SK-N-SH treated with all-trans-retinoic acid at 6 μM for 48 hours (cell line): ENCODE data around the gene NCMAP.
"Not testable (repeated sequence)": the region's sequence is repeated elsewhere in the genome, so short reads cannot be mapped to it uniquely, and the experiment has no call there.

Experiments used
- GLIS3 ChIP-seq: fragments of 250-450 bp; sonication (Bioruptor Pico); IDR thresholded peaks from 2 replicates; pipeline ENCODE4 v1.5.0; 2020; ENCODE audit warnings: mild to moderate bottlenecking, moderate library complexity
- RARB ChIP-seq: fragments of 250-450 bp; sonication (Bioruptor Pico); IDR thresholded peaks from 2 replicates; pipeline ENCODE4 v1.8.0; 2021; ENCODE audit warnings: mild to moderate bottlenecking, moderate library complexity
- ZFP3 ChIP-seq: fragments of 250-450 bp; sonication (Bioruptor Pico); IDR thresholded peaks from 2 replicates; pipeline ENCODE4 v1.5.0; 2020; ENCODE audit warnings: mild to moderate bottlenecking, moderate library complexity
- ZFP30 ChIP-seq: fragments of 450-650 bp; formaldehyde crosslinking; IDR thresholded peaks from 2 replicates; pipeline ENCODE4 v1.5.0; 2022; ENCODE audit warnings: mild to moderate bottlenecking, moderate library complexity
- TF ChIP-seq, protein P1 (sequence below): fragments of 250-450 bp; sonication (Bioruptor Pico); IDR thresholded peaks from 2 replicates; pipeline ENCODE4 v1.5.1; 2021; ENCODE audit warnings: mild to moderate bottlenecking, moderate library complexity
- TF ChIP-seq, protein P2 (sequence below): fragments of 250-450 bp; sonication (Bioruptor Pico); IDR thresholded peaks from 2 replicates; pipeline ENCODE4 v1.5.0; 2020; ENCODE audit warnings: mild to moderate bottlenecking, moderate library complexity

DNA sequence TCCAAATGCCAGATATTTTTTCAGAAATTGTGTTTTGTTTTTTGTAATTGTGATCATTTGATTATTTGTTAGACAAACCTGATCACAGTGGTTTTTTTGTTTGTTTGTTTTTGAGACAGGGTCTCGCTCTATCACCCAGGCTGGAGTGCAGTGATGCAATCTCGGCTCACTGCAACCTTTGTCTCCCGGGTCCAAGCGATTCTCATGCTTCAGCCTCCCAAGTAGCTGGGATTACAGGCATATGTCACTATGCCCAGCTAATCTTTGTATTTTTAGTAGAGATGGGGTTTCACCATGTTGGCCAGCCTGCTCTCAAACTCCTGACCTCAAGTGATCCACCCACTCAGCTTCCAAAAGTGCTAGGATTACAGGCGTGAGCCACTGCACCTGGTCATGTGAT lies 6.7 kb upstream of the NCMAP start:
- TF ChIP-seq, protein P1, sequence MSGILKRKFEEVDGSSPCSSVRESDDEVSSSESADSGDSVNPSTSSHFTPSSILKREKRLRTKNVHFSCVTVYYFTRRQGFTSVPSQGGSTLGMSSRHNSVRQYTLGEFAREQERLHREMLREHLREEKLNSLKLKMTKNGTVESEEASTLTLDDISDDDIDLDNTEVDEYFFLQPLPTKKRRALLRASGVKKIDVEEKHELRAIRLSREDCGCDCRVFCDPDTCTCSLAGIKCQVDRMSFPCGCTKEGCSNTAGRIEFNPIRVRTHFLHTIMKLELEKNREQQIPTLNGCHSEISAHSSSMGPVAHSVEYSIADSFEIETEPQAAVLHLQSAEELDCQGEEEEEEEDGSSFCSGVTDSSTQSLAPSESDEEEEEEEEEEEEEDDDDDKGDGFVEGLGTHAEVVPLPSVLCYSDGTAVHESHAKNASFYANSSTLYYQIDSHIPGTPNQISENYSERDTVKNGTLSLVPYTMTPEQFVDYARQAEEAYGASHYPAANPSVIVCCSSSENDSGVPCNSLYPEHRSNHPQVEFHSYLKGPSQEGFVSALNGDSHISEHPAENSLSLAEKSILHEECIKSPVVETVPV (CRISPR knock-in tag), result not testable (repeated sequence)
- TF ChIP-seq GLIS3 (CRISPR knock-in tag); ZFP3 (CRISPR knock-in tag); ZFP30; RARB (CRISPR knock-in tag): not testable (repeated sequence)
- TF ChIP-seq, protein P2, sequence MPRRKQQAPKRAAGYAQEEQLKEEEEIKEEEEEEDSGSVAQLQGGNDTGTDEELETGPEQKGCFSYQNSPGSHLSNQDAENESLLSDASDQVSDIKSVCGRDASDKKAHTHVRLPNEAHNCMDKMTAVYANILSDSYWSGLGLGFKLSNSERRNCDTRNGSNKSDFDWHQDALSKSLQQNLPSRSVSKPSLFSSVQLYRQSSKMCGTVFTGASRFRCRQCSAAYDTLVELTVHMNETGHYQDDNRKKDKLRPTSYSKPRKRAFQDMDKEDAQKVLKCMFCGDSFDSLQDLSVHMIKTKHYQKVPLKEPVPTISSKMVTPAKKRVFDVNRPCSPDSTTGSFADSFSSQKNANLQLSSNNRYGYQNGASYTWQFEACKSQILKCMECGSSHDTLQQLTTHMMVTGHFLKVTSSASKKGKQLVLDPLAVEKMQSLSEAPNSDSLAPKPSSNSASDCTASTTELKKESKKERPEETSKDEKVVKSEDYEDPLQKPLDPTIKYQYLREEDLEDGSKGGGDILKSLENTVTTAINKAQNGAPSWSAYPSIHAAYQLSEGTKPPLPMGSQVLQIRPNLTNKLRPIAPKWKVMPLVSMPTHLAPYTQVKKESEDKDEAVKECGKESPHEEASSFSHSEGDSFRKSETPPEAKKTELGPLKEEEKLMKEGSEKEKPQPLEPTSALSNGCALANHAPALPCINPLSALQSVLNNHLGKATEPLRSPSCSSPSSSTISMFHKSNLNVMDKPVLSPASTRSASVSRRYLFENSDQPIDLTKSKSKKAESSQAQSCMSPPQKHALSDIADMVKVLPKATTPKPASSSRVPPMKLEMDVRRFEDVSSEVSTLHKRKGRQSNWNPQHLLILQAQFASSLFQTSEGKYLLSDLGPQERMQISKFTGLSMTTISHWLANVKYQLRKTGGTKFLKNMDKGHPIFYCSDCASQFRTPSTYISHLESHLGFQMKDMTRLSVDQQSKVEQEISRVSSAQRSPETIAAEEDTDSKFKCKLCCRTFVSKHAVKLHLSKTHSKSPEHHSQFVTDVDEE (CRISPR knock-in tag), result not testable (repeated sequence)
